NCI-H2107 treated with DMSO at 0.1 percent for 48 hours (cell line): ENCODE measurements around the gene MAPK11.

ENCODE experiments used
- DNase-seq: peaks from one replicate; lab custom pipeline; 2025; ENCODE audit not compliant: unreplicated experiment; lab: John Stamatoyannopoulos, UW

MAPK11 gene

DNA sequence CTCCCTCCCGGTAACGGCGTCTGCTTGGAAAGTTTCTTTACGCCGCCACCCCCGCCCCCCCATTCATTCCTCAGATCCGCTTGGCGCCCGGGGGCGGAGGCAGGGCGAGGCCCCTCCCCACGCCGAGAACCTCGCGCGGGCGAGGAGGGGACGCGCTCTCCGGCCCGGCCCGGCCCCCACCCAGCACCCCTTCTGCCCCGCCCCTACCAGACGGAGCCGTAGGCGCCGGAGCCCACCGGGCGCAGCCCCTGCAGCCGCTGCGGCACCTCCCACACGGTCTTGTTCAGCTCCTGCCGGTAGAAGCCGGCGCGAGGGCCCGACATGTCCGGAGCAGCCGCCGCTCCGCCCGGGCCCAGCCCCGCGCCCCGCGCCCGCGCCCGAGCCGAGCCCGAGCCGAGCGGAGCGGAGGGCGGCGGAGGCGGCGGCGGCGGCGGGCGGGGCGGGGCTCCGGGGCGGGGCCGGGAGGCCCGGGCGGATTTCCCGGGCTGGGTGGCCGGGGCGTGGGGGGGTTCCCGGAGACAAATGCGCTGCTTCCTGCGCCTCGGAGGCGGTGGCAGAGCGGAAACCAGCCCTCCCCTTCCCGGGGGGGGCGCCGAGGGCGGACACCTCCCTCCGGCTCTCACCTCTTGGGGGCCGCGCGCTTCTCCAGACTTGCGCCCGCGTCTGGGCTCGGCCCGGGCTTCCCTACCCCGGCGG is at the start of gene MAPK11:
TSS of gene MAPK11 (minus strand) at position 411 of the 696 bp plus-strand sequence. CDS start at position 323, 88 bp downstream.
- no peak for DNase-seq

- DNase-seq: no peak
Observed at GRCh38 chr22:50319503-50319951, 49.3 kb upstream of the MAPK11 start.

GRCh38 chr22:50318698-50319411 is 48.7 kb upstream of the MAPK11 start:
- no peak for DNase-seq

DNA sequence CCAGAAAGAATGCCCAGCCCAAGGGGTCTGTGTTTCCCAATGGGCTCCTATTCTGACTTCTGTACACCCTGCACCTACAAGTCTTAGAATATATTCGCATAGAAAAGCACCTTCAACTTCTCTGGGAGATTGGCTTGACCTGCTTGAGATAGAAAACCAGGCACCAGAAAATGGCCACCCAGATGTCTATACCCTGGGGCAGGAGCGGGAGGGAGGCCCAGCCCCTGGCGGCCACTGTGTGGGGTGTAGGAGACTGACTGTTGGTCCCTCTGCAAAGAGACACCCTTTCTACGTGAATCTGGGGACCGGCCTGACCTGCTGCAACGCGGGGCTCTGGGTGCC is 48.1 kb upstream of the MAPK11 start:
- no peak for DNase-seq

GRCh38 chr22:50317674-50318073 is 47.5 kb upstream of the MAPK11 start:
- DNase-seq: no peak

- DNase-seq: no peak
Observed at GRCh38 chr22:50317178-50317577, 47.0 kb upstream of the MAPK11 start.

GRCh38 chr22:50316114-50317065 is 46.2 kb upstream of the MAPK11 start:
- DNase-seq: no peak

DNA sequence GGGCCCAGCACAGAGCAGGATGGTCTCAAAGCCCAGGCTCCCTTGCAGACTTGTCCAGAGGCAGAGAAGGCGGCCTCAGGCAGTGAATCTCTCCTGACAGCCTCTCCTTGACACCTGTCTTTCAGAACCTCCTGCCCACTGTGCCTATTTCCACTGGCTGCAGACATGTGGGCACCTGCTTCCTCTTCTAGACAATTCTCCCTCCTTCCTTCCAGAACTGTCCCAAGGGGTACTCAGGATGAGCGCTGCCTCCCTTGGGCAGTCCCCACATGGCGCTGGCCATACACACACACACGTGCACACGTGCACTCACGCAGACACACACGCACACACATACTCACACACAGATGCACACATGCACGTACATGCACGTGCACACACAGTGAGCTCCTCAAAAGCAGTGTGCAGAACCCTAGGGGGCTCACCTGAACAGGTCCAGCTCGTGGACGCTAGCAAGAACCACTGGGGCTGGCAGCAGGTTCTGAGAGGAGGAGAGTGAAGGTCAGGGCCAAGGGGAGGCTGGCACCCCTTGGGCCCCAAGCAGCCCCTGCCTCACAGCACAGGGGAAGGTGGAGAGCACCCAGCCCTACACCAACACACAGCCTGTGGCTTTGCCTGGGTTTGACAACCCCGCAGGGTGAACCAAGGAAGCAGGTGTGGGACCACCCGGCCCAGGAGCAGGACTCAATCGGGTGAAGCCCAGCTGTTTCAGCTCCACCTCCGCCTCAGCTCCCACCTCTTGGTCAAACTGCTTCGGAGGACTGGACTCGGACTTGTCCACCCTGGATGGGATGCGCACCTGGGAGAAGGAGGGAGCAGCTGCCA is 45.3 kb upstream of the MAPK11 start:
- no peak for DNase-seq

GRCh38 chr22:50314455-50315288 is 44.5 kb upstream of the MAPK11 start:
- DNase-seq: no peak

GRCh38 chr22:50314081-50314454 is 43.9 kb upstream of the MAPK11 start:
- DNase-seq: no peak

DNA sequence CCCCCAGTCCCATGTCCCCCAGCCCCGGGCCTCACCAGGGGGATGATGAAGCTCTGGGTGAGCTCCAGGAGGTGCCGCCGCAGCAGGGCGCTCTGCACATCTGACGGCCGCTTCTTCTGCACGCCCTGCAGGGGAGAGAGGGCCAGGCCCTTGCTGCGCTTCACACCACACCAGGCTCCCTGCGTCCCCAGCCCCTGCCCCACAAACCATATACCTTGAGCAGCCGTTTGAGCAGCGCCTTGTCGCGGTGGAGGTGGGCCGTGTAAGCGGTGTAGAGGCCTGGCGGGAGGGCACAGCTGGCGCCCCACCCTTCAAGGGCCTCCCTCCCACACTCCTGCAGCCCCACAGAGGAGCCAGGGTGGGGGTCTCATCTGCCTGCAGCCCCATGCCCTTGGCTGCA is 43.4 kb upstream of the MAPK11 start:
- DNase-seq: no peak

DNA sequence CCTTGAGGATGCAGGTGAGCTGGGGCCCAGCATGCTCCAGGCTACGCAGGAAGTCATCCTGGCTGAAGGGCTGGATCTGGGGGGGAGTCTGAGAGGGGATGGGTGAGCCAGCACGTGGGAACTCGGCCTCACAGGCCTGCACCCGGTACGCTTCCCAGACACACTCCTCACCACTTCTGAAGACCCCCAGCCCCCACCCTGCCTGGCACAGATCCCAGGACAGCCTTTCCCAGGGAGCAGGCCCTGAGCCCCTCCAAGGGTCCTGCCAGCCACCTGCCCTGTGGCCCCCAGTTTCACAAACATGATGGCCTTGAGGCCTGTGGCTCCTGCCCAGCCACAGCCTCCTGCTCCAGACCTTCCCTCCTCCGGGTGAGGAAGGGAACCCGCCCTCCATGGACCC is 42.8 kb upstream of the MAPK11 start:
- DNase-seq: no peak

- DNase-seq: no peak
Observed at GRCh38 chr22:50312371-50312770, 42.2 kb upstream of the MAPK11 start.

DNA sequence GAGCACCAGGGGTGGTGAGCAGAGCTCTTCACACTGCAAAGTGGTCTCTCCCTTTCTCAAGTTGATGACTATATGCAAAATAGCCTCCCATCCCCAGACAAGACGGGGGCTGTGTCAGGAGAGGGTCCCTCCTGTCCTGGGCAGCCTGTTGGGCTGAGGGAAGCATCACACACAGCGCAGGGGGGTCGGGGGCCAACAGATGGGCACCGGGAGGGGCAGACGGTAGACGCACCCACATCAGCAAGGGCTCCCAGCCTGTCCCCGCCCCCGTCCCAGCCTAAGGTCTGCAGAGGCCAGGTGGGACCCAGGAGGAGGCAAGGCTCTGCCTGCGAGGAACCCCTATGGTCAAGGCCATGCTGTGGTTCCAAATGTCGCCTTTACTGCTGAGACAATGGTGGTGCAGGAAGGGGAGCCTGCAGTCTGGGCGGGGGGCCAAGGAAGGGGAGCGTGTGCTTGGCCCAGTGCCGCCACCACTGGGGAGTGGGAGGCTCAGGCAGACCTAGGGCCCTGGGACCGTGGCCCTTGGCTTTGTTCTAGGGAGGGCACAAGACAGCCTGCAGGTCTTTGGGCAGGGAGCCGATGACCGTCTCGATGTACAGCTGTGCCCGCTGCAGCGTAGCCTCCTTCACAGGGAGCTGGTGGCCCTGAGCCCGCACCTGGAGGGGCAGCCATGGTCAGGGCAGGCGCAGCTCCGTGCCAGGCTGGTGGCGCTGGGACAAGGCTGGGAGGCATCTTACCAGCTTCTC is 41.6 kb upstream of the MAPK11 start:
- no peak for DNase-seq

DNA sequence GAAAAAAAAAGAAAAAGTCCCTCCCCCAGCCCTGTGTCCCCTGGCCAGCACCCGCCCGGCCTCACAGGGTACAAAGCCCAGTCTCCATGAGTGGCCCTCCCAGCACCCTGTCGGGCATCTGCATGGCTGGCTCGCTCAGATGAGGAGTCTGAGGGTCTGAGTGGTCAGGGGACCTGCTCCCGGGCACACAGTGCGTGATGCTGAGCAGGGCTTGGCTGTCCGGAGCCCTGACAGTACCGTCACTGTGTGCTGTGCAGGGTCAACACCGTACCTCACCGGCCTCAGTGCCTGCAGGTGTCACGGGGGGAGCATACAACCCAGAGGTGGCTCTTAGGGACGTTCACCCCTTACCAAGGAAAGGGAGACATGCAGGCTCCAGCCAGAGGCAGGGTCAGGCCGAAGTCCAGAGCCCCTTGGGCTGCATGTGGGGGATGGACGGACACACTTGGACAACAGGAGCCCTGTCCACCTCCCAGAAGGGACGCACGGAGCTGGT is 40.8 kb upstream of the MAPK11 start:
- no peak for DNase-seq

DNA sequence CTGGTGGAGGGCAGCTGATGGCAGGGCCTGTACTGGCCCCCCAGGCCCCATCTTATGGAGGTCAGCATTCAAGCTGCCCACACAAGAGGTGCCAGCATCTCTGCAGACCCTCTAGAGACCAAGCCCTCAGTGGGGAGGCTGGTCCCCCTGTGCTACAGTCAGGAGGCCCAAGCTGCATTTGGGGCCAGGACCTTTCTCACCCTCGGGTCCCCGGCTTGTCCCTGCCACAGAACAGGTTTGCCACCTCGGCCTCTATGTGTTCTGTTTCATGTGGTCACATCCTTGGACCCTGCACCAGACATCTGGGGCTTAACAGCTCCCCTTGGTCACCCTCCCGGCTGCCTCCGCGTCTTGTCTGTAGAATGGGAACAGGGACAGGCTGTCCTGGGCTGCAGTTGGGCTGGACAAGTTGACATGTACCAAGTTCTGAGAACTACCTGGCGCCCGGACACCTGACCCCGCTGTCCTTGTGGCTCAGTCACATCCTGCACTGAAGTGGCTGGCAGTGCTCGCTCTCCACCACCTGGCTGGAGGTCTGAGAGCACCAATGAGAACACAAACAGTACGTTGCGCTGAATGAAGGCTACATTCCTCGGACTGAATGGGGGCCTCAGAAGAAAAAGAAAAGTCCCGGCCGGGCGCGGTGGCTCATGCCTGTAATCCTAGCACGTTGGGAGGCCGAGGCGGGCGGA is 40.0 kb upstream of the MAPK11 start:
- DNase-seq: no peak

- no peak for DNase-seq
Observed at GRCh38 chr22:50309601-50309991, 39.4 kb upstream of the MAPK11 start.

- no peak for DNase-seq
Observed at GRCh38 chr22:50308986-50309600, 38.9 kb upstream of the MAPK11 start.
